Subcutaneous adipose tissue (tissue), 4 donors: Measurements from ENCODE around the gene GRIK1. TPM values are rescaled to one million over a fixed set of nuclear protein-coding genes. Genes with fewer than 3 reads are reported as not detected.

Experiments used
- total RNA-seq, 4 donors: library from RNA; depleted of rRNA; stranded (reverse); fragments of >200 nt; gene quantifications; one replicate each; pipeline ENCODE4 v1.1.0, GENCODE V29; 2016
- TF ChIP-seq, protein P1 (sequence below): fragments of 450-650 bp; IDR thresholded peaks from one replicate; pipeline ENCODE4 v1.5.1; 2016; ENCODE audit warnings: low read depth, mild to moderate bottlenecking, control low read depth, antibody characterized with exemption, moderate library complexity

GRIK1 gene
- total RNA-seq, 4 donors from 2014 or later = 0.17 TPM; not detected in 3

DNA sequence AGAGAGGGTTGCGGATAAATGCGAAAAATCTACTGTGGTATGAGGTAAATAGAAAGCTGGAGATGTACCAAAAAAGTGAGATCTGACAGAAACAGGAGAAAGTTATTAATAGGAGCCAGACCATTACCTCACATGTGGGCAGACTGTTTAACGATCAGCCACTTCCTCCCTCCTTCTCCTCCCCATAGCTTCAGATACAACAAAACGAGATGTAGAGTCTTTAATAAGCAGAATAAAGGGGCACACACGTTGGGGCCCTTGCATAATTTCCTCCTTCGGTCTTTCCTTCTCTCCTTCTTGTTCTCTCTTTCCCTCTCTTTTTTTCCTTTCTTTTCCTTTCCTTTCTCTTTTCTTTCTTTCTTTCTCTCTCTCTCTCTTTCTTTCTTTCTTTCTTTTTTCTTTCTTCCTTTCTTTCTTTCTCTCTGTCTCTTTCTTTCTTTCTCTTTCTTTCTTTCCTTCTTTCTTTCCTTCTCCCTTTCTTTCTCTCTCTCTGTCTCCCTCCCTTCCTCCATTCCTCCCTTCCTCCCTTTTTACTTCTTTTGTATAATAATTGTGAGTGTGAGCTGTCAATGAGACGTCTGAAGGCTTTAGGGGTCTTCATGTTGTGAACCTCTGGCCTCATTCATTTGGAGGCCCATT is 242.1 kb downstream of the GRIK1 start:
- TF ChIP-seq, protein P1, sequence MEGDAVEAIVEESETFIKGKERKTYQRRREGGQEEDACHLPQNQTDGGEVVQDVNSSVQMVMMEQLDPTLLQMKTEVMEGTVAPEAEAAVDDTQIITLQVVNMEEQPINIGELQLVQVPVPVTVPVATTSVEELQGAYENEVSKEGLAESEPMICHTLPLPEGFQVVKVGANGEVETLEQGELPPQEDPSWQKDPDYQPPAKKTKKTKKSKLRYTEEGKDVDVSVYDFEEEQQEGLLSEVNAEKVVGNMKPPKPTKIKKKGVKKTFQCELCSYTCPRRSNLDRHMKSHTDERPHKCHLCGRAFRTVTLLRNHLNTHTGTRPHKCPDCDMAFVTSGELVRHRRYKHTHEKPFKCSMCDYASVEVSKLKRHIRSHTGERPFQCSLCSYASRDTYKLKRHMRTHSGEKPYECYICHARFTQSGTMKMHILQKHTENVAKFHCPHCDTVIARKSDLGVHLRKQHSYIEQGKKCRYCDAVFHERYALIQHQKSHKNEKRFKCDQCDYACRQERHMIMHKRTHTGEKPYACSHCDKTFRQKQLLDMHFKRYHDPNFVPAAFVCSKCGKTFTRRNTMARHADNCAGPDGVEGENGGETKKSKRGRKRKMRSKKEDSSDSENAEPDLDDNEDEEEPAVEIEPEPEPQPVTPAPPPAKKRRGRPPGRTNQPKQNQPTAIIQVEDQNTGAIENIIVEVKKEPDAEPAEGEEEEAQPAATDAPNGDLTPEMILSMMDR = no peak

DNA sequence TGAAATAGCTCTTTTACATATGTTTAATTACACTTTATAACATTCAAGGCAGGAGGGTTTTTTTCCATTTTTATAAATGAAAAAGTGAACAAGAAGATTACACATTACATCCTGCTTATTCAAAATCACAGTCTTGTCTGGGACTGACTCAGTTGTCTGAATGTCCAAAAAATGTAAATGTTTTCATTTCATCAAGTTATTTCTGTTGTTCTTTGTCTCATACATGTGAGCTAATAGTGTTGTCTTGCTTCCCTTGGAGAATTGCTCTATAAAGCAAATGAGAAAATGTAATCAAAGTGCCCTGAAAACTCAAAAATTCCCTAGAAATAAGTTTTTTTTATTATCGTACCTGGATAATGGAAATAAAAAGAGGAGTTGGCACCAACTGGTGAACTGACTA is 242.9 kb downstream of the GRIK1 start:
- TF ChIP-seq, protein P1 = no peak

DNA sequence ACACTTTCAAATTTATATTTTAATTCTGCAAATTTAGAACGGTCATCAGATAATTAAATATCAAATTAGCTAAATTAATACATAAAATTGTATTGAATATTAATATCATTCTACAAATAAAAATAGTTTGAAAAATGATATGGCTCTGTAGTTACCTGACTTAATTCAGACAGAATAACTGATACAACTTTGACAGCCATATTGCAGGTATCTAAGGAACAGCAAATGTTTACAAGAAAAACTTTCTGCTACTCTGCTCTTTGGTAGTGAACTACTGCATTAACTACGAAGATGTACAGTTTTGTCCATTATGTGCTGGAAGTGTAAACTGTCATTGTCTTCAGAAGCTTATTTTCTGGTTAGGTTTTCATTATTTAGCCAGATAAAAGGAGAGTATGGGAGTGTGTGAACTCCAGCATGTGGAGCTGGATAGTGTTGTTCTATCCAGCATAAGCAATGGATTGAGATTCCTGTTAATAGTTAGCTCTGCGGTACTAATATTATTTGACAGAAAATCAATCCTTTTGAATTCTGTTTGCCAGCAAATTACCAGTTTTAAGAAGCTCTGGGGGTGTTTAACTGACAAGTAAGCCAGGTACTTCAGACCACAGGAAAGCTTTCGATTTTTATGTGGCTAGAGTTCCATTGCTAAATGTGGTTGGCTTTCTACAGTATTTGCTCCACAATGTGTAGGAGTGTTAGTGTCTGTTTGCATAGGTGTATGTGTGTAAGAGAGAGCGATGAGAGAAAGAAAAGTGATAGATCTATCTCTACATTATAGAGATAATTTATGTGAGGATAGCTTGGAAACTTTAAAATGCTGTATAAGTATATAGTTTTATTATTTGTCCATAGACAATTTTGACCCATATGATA is 247.9 kb downstream of the GRIK1 start:
- TF ChIP-seq, protein P1 = no peak

DNA sequence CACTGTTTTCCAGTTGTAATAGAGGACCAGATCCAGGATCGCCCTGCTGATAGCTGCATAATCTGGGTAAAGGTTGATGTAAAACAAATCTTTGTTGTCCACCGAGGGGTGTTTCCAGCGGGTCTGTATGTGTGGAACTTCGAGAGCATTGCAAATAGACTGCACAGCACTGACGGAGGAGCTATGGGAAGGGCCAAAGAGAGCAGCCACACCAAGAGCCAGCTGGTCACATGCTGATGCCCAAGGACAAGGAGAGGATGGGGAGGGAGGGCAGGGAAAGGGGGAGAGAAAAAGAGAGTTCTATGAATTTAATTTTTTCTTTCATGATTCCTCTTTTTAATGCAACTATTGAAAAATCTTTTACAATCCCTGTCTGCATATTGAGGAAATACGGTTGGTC is 250.0 kb downstream of the GRIK1 start:
- TF ChIP-seq, protein P1 = no peak

DNA sequence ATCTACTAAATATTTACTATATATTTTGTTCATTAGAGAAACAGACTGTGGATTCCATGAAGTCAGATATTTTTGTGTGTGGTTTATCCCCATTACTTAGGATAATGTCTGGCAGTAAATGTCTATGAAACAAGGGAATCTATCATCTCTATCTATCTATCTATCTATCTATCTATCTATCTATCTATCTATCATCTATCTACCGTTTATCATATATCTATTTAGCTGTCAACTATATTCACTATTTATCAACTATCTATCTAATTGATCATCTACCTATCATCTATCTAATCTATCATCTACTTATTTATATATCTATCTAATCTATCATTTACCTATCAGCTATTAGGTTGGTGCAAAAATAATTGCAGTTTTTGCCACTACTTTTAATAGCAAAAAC is 255.7 kb downstream of the GRIK1 start:
- TF ChIP-seq, protein P1 = no peak

DNA sequence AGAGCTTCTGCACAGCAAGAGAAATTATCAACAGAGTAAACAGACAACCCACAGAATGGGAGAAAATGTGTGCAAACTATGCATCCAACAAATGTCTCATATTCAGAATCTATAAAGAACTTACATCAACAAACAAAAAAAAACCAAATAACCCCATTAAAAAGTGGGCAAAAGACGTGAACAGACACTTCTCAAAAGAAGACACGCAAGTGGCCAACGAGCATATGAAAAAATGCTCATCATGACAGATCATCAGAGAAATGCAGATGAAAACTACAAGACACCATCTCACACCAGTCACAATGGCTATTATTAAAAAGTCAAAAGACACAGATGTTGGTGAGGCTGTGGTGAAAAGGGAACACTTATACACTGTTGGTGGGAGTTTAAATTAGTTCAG is 257.0 kb downstream of the GRIK1 start:
- TF ChIP-seq, protein P1 = no peak

DNA sequence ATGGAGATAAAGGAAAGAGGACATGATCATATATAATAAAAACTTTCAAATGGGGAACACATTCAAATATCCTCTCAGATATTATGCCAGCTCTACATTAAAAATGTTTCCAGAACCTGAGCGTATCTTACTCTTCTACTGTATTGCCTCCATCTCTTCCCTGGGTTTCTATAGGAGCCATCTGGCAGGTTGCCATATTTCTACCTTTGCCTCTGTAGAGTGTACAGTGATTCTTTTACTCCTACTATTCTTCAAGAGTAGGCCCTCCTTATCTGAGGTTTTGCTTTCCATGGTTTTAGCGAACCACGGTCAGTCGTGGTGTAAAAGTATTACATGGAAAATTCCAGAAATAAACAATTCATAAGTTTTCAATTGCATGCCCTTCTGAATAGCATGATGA is 259.5 kb downstream of the GRIK1 start:
- TF ChIP-seq, protein P1 = no peak
